Rectal smooth muscle tissue (tissue), 1 donor: ENCODE data around the gene KRT84.
A peak's percentile ranks its signal among the peaks of the same experiment; 100 is the strongest.
"Not testable (repeated sequence)": the region's sequence is repeated elsewhere in the genome, so short reads cannot be mapped to it uniquely, and the experiment has no call there.

Experiments
- H3K27ac ChIP-seq: one replicate; pipeline ENCODE4 v1.7.0; 2013; ENCODE audit warnings: low read depth, low read length, inconsistent platforms
- H3K27me3 ChIP-seq: one replicate; pipeline ENCODE4 v1.7.0; 2013; ENCODE audit warnings: low read length; ENCODE audit not compliant: control insufficient read depth, insufficient read depth
- H3K36me3 ChIP-seq: one replicate; pipeline ENCODE4 v1.7.0; 2013; ENCODE audit warnings: low read length; ENCODE audit not compliant: control insufficient read depth, insufficient read depth
- H3K4me1 ChIP-seq: one replicate; pipeline ENCODE4 v1.7.0; 2013; ENCODE audit warnings: low read length; ENCODE audit not compliant: control insufficient read depth, insufficient read depth
- H3K4me3 ChIP-seq: one replicate; pipeline ENCODE4 v1.7.0; 2013; ENCODE audit warnings: low read length
- H3K9ac ChIP-seq: one replicate; pipeline ENCODE4 v1.7.0; 2013; ENCODE audit warnings: low read length

Gene KRT84

DNA sequence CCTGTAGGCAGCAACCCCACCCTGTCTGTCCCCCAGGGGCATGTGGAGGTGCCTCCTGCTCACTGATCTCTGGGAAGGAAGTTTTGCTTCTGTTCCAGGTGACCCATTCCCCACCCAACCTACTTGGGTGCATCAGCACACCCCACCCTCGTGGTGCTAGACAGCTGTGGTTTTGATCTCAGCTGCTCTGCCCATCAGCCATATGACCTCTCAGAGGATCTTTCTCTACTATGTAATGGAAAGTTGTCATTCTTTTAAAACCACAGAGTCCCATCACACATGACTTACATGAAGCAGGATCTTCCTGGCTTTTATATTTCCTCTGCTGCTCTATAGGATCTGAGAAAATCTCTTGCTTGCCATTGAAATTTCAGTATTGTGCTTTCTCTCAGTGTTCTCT, 34.2 kb upstream of the KRT84 start:
- Histone ChIP-seq H3K4me1 (peaks cover 34% of the 10 kb centered on the region), H3K27me3 (no peaks in the 10 kb centered on the region), H3K36me3 (no peaks in the 10 kb centered on the region)

DNA sequence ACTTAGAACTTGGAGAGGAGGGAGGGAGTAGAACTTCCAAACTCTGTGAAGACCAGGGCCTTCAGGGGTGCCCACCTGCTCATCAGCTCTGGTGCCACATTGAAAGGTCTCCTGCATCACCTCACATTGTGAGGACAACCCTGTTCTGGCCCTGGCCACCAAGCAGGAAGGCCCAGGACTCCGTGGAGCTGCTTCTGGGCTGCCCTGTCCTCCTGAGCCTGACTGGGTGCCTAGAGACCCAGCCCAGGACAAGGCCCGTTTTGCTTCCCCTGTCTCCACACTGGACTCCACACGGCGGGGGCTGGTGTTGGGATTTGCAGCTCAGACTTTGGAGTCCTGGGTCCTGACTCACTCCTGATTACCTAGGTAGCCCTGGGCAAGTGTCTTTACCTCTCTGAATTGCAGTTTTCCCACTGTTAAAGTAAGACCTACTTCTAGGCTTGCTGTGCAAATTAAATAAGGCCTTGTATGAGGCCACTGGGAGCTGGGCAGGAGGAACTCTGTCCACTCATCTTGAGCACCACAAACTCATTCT, 33.2 kb upstream of the KRT84 start:
- H3K27me3 ChIP-seq: no peaks in the 10 kb centered on the region
- H3K4me1 ChIP-seq: peaks cover 24% of the 10 kb centered on the region
- H3K9ac ChIP-seq: no peak overlapping the region
- H3K36me3 ChIP-seq: no peaks in the 10 kb centered on the region
- no peak overlapping the region for H3K4me3 ChIP-seq
- no peak overlapping the region for H3K27ac ChIP-seq

More for the DNA sequence above, 34.2 kb upstream of the KRT84 start:
- Histone ChIP-seq H3K27ac (no peak overlapping the region), H3K9ac (no peak overlapping the region), H3K4me3 (no peak overlapping the region)

DNA sequence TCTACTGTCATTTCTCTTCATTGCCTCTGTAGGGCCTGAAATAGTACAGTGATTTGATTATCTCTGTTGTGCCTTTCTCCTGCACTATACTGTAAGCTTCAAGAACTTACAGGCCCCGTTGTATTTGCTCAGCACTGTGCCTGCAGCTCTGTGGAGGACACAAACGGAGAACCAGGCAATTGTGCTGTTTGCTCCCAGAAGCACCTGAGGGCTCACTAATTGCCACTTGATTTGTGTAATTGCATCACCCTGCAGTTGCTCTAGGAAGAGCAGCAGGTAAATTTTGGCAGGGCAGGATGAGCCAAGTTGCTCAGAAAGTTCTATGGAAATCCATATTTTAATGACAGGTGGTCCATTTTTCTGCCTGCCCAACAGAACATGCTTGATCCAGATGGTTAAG, 32.3 kb upstream of the KRT84 start:
- H3K4me1 ChIP-seq: peaks cover 18% of the 10 kb centered on the region
- no peaks in the 10 kb centered on the region for H3K36me3 ChIP-seq
- no peak overlapping the region for H3K27ac ChIP-seq
- H3K9ac ChIP-seq: no peak overlapping the region
- H3K27me3 ChIP-seq: no peaks in the 10 kb centered on the region
- H3K4me3 ChIP-seq: no peak overlapping the region

DNA sequence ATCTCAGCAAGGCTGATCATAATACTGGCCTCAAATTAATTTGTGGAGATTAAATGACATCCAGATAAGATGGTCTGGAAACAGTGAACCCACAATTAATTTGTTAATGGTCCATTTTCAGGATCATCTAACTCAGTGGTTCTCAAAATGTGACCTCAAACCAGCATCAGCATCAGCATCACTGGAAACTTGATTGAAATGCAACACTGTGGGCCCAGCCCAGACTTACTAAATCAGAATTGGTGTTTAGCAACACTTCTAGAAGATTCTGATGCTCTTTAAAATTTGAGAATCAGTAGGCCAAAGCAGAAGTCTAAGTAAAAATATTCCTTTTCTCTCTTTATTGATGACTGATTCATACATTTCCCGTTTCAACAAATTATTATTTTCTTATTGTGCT, 31.3 kb upstream of the KRT84 start:
- H3K27ac ChIP-seq: no peak overlapping the region
- H3K9ac ChIP-seq: no peak overlapping the region
- peaks cover 18% of the 10 kb centered on the region for H3K4me1 ChIP-seq
- H3K36me3 ChIP-seq: no peaks in the 10 kb centered on the region
- H3K4me3 ChIP-seq: no peak overlapping the region
- peaks cover 2% of the 10 kb centered on the region for H3K27me3 ChIP-seq

DNA sequence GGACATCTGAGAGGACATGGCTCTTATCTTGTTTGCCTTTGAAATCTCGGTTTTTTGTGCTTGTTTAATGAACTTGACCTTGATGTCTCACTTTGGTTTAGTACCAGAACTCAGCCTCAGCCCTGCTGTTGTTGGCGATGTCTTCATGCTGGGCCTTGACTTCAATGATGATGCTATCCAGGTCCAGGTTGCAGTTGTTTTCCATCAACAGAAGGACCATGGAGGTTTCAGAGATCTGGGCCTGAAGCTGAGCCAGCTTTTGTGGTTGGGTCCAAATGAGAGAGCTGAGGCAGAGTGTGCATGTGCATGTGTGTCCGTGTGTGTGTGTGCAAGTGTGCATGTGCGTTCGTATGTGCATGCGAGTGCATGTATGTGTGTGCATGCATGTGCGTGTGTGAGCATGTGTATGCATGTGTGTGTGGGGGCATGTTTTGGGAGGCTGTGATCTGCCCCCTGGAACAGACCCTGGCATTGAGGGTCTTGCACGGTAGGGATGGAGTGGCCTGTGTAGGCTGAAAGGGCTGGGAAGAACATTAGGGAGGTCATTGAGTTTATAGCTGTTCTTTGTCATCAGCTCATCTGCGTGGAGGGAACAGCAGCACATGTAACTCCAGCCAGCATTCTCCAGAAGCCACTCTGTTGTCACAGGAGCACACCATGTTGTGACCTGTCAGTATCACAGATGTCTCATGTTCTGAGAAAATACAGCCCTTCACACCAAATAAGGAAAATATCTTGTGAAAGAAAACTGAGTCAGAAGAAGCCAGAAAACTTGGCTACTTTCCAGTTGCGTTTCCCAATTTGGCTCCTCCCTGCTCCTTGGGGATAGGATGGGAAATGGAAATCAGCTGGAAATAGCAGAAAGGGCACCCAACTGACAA, 30.7 kb upstream of the KRT84 start:
- Histone ChIP-seq H3K27ac (peak overlapping the region; percentile 40), H3K4me1 (peaks cover 18% of the 10 kb centered on the region), H3K4me3 (no peak overlapping the region), H3K9ac (no peak overlapping the region), H3K27me3 (peaks cover 2% of the 10 kb centered on the region), H3K36me3 (no peaks in the 10 kb centered on the region)

DNA sequence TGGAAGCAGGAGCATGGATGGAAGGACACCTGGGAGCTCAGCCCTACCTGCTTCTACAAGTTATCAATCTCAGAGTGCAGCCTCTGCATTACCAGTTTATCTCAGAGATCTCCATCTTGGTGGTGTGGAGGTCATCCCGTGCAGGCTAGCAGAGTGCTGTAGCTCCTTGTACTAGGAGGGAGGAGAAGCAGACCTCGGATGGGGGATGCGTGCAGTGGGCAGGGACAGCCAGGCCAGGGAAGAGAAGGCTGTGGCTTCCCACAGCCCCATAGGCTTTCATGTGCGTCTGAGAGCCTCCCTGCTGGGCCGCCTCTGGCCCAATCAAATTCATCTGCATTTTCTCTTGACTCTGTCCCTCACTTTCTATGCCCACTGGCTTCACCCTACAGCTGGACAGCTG, 29.5 kb upstream of the KRT84 start:
- peaks cover 2% of the 10 kb centered on the region for H3K27me3 ChIP-seq
- H3K4me1 ChIP-seq: peaks cover 18% of the 10 kb centered on the region
- H3K4me3 ChIP-seq: no peak overlapping the region
- no peak overlapping the region for H3K27ac ChIP-seq
- H3K36me3 ChIP-seq: no peaks in the 10 kb centered on the region
- no peak overlapping the region for H3K9ac ChIP-seq

DNA sequence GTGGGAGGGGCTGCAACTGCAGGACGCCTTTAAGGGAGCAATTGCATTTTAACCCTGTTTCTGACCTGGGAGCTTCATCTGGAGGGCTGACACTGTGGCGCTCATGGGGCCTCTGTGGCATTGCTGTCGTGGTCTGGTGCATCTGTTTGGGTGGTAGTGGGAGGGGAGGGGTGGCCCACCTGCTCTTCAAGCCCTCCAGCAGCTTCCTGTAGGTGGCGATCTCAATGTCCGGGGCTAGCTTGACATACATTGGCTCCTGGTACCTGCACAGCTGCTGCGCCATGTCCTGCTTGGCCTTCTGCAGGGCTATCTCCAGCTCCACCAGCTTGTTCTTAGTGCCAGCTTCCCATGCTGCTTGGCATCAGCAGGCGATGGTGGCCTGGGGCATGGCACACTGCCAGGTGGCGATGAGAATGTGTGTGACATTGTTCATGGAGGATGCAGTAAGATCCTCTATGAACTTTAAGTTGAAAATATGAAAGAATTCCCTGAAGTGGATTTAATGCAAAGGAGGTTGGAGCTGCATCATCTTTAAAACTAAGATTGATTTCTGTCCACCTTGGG, 28.4 kb upstream of the KRT84 start:
- no peaks in the 10 kb centered on the region for H3K36me3 ChIP-seq
- no peak overlapping the region for H3K9ac ChIP-seq
- peaks cover 2% of the 10 kb centered on the region for H3K27me3 ChIP-seq
- H3K27ac ChIP-seq: no peak overlapping the region
- H3K4me3 ChIP-seq: no peak overlapping the region
- peaks cover 18% of the 10 kb centered on the region for H3K4me1 ChIP-seq

DNA sequence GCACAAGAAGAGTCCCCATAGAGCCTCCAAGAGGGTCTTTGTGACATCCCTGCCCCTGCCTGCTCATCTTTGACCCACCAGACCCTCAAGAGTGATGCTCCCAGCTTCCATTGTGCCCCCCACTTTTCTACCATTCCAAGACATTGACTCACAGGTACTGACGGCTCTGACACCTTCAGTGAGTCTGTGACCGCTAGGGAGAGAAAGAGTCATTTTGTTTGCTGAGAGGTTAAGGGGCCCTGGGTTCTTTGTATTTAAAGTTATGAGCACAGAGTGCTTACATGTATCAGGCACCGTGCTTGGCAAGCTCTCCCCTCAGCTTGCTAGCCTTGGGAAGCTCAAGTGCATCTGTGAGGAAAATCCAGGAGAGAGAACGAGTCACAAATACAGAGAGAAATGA, 27.8 kb upstream of the KRT84 start:
- H3K27ac ChIP-seq: no peak overlapping the region

DNA sequence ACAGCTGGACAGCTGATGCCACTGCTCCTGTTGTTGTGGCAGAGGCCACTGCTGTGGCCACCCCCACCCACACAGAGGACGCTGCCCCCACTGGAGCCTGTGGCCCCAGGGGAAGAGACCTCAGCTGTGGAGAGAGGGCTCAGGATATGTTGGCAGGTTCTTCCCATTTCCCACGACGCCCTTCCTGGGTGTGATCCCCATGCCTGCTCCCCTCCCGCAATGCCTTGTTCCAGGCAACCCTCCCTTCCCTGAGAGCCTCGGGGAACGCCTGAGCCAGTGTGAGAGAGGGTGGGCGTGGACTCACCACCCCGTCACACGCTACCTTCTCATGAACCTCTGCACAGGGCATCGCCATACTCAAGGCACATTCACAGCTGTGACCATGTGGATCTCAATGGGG, 26.4 kb upstream of the KRT84 start:
- Histone ChIP-seq H3K36me3 (no peaks in the 10 kb centered on the region), H3K27ac (no peak overlapping the region)

More for the DNA sequence above, 27.8 kb upstream of the KRT84 start:
- Histone ChIP-seq H3K9ac (no peak overlapping the region), H3K4me1 (peaks cover 18% of the 10 kb centered on the region), H3K36me3 (no peaks in the 10 kb centered on the region), H3K27me3 (peaks cover 2% of the 10 kb centered on the region), H3K4me3 (no peak overlapping the region)

DNA sequence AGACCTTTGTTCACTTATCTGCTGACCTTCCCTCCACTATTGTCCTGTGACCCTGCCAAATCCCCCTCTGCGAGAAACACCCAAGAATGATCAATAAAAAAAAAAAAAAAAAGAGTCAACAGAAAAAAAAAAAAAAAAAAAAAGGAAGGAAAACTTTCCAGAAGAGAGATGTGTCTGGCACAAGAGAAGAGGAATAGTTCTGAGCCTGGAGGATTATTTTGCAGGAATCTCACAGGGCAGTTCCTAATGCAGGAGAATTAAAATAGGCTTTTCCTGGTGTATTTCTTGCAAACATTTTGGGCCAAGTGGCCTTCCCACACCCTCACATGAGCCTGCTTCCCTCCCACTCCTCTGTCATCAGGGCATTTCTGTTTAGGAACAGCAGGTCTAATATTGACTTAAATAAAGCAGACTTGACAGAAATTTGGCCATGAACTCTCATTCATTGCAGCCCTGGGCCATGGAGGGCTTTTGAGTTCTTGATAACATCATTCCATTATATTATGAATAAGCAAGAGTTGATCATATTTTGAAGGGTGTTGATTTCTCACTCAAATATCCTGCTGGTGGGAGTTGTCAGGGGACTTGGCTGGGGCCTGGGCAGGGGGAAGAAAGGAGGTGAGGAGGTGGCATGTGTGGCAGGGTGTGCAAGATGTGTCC, 25.3 kb upstream of the KRT84 start:
- not testable (repeated sequence) for H3K27ac ChIP-seq, H3K9ac ChIP-seq, H3K27me3 ChIP-seq, H3K4me3 ChIP-seq, H3K4me1 ChIP-seq, H3K36me3 ChIP-seq

More for the DNA sequence above, 26.4 kb upstream of the KRT84 start:
- Histone ChIP-seq H3K4me1 (peaks cover 18% of the 10 kb centered on the region), H3K27me3 (peaks cover 2% of the 10 kb centered on the region), H3K4me3 (no peak overlapping the region), H3K9ac (no peak overlapping the region)

DNA sequence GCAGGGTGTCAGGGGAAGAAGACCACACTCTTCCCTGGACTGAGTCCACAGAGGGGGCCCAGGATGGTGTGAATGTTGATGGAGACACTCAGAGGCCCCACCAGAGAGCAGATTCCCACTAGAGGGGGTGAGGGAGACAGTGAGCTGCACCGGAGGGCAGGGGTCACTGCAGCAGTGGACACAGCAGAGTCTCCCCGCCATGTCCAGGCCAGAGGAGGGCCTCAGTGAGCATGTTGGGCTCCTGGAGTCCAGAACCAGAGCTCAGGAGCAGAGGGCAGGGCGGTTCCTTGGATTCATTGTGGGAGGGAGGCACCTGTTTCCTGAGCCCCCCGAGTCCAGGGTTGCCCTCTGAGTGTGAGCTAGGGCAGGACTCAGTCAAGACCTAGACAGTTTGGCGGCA, 22.5 kb upstream of the KRT84 start:
- Histone ChIP-seq H3K4me1 (no peaks in the 10 kb centered on the region), H3K4me3 (no peak overlapping the region), H3K27me3 (peaks cover 2% of the 10 kb centered on the region), H3K27ac (no peak overlapping the region), H3K9ac (no peak overlapping the region), H3K36me3 (no peaks in the 10 kb centered on the region)

DNA sequence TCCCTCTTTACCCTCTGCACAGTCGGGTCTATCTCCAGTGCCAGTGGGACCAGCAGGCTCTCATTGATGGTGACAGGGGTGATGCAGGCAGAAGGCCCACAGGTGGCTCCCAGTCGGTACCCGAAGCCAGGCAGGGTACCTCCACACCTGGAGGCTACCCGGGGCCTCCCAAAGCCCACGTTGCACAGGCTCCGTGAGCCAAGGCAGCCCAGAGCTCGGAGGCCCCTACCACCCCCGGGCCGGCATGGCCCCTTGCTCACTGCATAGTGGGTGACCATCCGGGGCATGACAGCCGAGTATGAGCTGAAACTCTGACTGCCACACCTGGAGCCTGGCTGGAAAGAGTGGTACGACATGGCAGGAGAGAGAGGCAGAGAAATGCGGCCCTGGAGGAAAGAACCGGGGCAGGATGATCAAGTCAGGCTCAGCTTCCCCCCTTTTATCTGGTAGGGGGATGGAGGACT, 20.5 kb upstream of the KRT84 start, which contains the start of gene KRT82:
TSS of gene KRT82 (minus strand) at position 414 of the 464 bp plus-strand sequence. CDS start at position 356, 58 bp downstream.
- Histone ChIP-seq H3K9ac (no peak within 1 kb of the TSS), H3K4me3 (no peak within 1 kb of the TSS), H3K36me3 (no peaks in the 10 kb centered on the region), H3K4me1 (no peaks in the 10 kb centered on the region), H3K27ac (no peak within 1 kb of the TSS), H3K27me3 (no peaks in the 10 kb centered on the region)
